ENCODE data around the gene COL25A1.
"Not testable (repeated sequence)": the region's sequence is repeated elsewhere in the genome, so short reads cannot be mapped to it uniquely, and the experiment has no call there.

The COL25A1 gene

DNA sequence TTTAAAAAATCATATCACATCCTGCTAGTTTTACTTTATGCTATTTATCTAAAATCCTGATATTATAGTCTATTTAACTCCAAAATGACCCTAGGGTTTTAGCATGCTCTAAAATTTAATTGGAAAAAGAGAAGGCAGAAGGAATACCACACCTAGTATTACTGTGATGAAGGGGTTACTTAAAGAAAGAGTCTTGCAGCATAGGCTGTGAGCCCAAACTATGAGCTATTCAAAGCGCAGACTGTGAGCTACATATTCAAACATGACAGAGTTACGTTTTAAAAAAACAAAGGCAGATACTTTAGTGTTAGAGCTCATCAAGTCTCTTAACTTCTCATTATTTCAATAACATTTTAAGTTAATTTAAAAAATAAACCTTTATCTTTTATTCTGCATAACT is 291.9 kb downstream of the COL25A1 start:
- DNase-seq (ENCODE audit: low spot score), result no peak

DNA sequence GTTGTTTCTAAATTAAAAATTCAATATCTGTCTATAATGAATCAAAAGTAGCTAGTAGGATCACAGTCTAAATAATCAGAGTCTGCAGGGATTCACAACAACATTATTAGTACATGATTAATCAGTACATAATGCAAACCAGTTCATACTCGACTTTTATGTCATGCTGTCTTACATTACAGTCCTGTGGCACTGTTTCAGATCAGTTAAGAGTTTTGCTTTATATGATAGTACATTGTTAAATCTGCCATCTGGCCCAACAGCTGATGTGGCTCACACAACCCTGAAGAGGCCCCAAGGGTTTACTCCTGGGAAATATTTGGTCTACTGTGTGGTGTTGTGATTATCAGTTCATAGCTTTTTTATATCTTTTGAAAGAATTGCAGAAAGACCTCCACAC is 292.5 kb downstream of the COL25A1 start:
- no peak for DNase-seq (ENCODE audit: low spot score)

DNA sequence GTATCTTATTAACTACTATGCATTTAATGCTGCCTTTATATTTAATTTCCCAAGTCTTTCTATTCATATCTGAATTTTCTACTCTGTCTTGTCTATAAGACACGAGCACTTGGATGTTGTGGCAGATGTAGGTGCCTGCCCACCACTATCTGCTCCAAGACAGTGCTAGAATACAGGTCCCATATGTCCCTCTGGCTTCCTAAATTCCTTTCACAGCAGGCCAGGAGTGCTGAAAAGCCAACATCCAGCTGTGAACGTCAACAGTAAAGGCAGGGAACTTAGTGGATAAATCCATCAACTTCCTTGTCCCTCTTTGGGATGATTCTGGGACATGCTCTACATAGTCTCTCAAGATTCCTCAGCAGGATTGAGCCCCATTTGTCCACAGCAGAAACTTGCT is 294.5 kb downstream of the COL25A1 start:
- DNase-seq (ENCODE audit: low spot score), result no peak

DNA sequence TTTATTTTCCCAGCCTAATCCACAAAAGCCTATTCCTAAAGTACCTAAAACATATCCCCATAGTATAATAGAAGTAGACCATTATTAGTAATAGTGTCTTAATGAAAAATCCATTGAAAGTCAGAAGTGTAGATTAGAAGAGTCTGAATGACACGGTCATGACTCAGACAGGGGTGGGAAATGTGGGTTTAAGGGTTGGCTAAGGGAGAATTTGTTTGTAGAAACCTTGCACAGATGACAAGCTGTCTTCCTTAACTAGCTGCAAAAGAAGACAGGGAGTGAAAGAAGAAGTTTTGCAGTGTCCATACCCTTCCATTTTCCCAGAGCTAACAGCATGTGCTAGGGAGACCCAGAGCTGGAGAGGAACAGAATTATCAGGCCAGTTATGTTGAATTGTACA is 296.9 kb downstream of the COL25A1 start:
- DNase-seq (ENCODE audit: low spot score), result no peak

DNA sequence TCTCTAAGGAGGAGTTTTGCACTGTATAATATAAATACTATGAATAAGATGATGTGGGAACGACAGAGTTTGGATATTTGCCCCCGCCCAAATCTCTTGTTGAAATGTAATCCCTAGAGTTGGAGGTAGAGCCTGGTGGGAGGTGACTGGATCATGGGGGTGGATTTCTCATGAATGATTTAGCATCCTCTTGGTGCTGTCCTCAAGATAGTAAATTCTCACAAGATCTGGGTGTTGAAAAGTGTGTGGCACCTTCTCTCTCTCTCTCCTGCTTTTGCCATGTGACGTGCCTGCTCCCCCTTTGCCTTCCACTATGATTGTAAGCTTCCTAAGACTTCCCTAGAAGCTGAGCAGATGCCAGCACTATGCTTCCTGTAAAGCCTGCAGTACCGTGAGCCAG is 298.0 kb downstream of the COL25A1 start:
- DNase-seq (ENCODE audit: low spot score), result no peak

DNA sequence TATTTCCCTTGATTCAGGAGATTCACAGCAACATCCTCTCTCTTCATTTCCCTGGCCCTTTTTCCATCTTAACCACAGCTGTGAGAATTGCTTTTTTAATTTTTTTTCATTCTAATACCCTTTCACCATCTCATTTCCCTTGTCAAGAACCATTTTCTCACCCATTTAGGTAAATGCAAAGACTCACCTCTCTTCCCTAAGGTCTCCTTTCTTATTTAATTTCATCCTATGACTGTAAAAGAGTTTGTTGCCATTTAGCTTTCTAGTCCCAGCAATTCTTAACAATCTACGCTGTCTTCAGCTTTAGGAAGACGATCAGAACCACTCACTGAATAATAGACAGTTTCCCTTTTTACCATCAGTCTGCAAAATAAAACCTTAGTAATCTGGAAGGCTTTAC is 298.5 kb downstream of the COL25A1 start:
- DNase-seq (ENCODE audit: low spot score), result no peak

DNA sequence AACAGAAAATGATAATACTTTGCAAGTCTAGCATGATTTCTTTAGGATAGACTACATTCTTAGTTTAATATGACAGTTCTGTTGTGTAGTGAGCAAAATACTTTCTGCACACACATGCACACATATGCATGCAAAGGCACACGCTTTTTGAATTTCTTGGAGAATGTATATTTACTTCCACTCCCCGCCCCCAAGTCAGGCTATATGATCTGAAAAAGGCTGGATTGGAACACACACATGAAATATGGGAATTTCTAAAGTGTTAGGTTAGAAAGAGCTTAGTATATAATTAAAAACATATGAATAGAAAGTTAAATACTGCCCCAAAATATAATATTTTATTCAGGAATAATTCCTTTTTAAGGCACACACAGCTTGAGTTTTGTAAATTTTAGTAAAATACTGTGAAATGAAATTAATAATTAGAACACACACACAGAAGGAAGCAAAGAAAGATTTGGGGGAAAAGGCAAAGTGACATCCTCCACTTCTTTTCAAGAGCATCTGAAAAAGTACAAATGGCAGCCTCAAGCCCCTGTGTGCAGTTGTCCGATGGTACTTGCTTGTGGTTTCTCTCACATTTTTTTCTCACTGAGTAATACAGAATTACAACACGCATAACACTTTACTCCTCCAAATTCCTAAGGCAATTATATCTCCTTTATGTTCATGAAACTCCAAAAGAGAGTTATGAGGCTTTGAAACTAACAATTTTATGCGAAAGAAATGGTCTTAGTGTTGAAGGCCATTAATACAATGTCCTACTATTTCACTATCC is 310.7 kb downstream of the COL25A1 start:
- DNase-seq (ENCODE audit: low spot score), result no peak

DNA sequence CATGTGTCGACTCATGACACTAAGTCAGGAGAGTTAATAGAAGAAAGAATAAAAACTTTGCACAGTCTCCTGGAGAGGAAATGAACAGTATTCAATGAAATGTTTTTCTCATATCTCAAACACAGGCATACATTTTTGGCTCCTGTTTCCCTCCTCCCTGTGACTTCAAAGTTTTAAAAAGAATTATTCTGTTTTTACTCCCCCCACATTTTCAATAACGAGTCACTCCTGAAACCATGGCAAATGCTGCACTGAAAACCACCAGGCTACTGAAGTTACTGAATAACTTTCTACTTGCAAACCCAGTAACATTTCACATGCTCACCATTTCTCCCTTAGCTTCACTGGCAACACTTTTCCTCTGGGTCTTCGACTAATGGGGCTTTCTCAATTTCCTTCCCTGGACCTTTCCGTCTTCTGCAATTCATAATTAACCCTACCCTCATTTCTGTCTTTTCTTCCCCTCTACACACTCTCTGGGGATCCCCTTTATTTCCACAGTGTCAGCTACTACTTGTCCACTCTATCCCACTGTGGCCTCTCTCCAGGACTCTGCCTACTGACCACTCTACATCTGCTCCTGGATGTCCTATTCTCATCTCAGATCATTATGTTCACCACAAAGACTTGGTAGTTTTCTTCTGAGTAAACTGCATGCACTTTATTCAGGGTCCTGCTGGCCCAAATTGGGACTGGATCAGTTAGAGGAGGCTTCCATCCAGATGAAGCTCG is 313.8 kb downstream of the COL25A1 start:
- DNase-seq (ENCODE audit: low spot score), result no peak

DNA sequence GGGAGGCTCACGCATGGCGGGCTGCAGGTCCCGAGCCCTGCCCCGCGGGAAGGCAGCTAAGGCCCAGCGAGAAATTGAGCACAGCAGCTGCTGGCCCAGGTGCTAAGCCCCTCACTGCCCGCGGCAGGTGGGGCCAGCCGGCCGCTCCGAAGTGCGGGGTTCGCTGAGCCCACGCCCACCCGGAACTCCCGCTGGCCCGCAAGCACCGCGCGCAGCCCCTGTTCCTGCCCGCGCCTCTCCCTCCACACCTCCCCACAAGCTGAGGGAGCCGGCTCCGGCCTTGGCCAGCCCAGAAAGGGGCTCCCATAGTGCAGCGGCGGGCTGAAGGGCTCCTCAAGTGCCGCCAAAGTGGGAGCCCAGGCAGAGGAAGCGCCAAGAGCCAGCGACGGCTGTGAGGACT is 318.0 kb downstream of the COL25A1 start:
- DNase-seq (ENCODE audit: low spot score), result not testable (repeated sequence)

DNA sequence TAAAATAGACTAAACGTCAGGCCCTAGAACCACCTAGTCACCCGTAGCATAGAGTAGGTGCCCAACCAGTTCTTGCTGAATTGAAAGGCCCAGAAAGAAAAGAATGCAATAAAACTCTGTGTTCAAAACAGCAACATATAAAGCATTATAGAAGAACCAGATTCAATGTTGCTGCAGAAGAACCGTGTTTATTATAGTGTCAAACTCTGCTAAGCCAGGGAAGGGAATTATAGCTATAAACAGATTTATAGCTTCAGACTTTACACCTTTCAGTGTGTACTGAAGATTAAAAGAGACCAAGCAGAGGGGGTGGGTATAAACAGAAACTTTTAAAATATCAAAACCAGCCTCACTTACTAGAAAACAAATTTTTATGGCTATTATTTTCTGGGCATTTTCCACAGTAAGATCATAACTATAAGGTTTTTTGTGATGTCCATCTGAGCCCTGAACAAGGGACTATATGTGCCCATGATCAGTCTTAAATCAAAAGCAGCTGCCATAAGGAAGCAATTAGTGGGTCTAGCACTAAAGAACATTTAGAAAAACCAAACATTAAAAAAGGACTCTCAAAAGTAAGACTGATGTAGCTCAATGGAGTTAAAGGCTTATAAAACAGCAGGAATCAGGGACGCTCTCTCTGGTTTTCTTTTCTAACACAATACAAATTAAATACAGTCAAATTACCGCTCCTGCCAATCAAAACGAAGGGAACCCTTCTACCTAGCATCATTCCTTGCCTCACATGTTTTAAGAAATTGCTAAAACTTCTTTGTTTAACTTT is 319.9 kb downstream of the COL25A1 start:
- no peak for DNase-seq (ENCODE audit: low spot score)

DNA sequence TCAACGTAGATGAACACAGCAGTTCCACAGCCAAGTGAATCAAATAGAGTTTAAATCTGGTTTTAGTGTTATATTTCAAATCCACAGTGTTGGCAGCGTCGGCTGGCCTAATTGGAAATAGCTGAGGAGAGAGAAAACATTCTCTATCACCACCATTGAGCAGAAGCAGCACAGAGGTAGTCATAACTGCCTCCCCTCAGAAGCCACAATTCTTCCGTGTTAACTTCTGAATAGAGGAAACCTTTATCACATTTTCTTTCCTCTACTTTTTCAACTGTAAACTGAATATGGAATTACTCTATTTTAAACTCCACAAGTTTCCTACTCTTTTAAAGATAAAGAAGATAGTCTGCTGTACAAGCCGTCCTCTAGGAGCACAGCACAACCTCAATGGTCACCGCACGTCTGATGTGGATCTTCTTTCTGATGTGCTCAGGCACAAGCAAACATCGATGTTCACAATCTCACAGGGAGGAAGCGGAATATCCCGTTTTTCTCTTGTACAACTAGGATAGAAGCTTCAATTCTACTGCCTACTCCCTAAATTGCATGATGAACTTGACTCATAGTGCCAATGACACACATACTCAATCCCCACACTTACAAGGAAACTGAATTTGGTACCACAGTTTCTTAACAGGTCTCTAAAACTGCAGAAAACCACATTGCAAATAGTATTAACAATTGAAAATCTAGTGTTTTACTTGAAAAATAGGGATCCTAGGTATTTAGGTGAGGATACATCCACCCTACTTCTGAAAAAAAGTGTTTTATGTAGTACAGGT is 321.8 kb downstream of the COL25A1 start:
- DNase-seq (ENCODE audit: low spot score), result no peak

DNA sequence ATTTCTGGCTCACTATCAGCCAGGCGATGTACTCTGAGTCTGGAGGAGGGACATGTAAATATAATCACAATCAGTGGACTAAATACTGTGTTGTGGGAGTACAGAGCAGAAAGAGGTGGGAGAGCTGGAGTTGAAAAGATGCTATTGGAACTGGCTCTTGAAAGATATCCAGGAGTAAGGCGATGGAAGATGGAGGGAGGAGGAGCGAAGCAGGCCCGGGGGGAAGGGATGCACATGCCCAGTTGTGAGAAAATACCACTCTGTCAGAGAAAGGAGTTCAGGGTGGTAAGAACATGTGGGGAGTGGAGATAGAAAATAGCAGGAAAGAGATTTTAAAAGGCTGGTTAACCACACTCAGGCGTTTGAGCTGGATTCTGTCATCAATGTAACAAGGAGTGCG is 322.7 kb downstream of the COL25A1 start:
- no peak for DNase-seq (ENCODE audit: low spot score)

DNA sequence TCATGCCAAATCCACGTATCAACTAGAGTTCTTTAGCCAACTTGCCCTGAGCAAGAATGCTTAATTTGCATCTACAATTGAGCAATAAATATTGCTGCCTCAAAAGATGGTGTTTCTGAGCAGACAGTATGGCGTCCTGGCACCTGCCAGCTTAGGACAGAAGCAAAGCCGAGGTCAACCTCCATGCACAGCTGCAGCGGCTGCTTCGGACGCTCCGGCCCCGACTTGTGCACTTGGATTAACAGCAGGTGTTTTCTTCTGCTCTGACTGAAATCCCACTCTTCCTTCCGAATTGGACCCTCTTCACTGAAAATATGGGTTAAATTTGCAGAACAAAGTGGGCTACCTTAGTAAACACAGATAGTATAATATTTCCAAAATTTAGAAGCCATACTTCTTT is 324.4 kb downstream of the COL25A1 start:
- no peak for DNase-seq (ENCODE audit: low spot score)

DNA sequence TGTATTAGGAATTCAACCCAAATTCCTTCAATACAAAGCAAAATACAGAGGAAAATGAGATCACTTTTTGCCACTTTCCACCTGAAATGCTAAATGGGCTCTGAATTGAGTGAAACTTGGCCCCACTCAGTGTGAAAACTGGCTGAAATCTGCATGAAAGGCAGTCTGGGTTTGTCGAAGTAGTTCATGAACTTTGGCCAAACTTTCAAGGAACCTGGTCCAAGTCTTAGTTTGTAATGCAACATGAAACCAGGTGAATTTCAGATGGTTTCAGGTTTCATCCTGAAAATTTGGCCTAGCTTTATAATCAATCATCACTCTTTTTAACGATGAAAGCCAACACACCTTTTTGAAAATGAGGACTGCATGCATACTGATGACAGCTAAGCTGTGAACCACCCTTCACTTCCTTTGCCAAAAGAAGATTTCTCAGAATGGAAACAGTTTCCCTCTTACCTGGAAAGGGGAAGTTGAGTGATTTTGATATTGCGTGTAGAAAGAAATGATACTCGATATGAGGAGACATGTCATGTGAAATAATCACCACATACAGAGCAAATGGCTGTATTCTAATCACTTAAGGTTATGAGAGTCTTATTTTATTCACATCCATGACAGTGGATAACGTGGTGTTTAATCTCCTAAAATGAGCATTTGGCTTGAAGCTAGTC is 329.7 kb downstream of the COL25A1 start:
- peak; percentile 8 for DNase-seq (ENCODE audit: low spot score)

DNA sequence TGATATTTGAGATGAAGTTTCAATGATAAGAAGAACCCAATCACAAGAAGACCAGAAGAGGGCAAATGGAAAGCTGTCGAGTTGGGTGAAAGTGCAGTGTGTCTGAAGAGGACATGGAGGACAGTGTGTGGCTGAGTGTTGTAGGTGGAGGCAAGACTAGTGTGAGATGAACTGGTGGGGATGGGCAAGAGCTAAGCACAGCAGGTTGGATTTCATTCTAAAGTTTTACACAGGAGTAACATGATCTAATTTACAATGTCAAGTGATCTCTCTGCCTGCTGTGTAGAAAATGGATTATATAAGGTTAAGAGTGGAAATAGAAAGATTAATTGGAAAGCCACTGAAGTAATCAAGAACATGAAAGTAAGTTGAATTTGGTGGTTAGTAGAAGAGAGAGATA is 331.0 kb downstream of the COL25A1 start:
- DNase-seq (ENCODE audit: low spot score), result no peak

DNA sequence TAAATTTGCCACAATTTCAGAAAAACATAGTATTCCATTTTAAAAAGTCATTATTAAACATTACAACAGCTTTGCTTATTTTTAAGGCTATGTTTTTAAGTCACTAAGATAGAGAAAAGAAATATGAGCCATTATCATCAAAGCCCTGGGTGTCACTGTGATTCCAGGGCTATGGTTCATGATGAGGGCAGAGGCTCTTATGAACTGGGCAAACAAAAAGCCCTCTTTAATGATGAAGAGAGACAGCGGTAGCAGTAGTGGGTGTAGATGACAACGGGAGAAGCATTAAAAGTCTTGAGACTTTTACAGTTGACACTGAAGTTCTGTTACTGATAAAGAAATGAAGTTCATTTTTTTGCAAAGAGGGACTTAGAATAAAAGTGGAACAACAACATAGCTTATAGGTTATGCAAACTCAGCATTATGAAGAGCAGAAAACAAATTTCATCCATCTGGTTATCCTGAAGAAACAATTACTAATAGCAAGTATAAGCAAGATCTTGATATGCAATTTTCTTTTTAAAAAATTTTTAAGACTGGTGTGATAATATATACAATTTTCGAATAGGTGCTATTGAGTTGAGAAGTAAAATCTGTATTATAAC is 336.9 kb downstream of the COL25A1 start:
- DNase-seq (ENCODE audit: low spot score), result no peak

DNA sequence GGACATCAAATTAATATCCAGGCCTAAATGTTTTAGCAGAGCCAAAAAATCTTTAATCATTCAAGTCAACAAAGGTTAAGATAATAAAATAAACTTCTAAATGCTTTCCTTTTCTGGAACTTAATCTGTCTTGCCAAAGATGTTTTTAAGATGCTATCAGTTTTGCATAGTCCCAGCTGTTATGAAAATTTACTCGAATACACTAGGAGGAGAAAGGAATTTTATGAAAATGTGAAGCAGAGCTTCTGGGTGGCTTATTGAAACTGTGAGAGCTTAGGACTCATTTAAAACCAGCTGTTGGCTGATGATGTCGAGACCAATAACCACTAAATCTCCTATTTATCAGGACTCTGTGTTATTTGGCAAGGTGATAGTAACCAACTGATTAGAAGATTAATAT is 337.4 kb downstream of the COL25A1 start:
- DNase-seq (ENCODE audit: low spot score), result no peak

DNA sequence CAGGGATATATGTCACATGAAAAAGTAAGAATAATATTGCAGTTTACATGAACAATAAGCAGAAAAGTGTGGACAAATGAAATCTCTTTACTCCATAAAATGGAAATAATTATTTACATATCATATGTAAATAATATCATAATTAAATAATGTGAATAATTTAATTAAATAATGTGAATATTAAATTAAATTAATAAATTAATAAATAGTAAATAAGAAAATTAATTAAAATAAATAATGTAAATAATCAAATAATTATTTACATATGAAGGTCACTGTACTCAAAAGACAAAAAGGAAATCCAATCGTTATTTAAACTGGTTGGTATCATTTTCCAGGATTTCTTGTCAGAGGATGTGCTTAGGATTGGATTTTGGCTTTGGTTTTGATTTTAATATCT is 338.5 kb downstream of the COL25A1 start:
- no peak for DNase-seq (ENCODE audit: low spot score)

DNA sequence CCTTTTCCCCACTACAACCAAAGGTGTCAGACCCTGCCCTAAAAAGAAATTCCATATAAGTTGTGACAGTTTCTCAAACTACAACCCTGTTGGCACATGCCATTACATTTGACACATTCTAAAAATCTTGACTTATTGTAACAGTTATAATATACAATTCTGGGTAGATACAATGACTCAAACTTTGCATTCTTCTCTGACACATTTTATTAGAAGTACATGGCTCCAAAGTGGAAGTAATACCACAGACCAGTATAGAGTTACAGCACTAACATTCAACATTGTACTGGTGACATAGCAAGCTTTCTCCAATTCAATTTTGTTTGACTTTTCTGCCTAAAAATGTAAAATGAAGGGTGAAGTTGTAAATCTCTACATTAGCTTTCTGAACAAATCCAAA is 343.0 kb downstream of the COL25A1 start:
- no peak for DNase-seq (ENCODE audit: low spot score)

DNA sequence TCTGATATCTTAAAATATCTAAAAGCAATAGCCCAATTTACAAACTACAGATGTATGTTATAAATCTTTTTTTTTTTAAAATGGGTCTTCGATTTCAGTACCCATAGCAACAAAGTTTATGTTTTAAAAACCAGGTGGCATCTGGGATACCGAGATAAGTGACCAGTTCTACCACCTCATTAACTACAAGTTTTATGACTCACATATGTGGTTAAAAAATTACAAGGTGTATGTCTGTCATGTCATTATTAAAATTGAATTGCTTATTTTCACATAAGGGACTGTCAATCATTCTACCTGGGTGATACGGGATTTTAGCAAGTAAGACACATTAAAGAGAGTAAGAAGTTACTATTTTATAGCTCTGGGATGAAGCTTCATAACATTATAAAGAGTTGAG is 347.6 kb downstream of the COL25A1 start:
- DNase-seq (ENCODE audit: low spot score), result no peak

DNA sequence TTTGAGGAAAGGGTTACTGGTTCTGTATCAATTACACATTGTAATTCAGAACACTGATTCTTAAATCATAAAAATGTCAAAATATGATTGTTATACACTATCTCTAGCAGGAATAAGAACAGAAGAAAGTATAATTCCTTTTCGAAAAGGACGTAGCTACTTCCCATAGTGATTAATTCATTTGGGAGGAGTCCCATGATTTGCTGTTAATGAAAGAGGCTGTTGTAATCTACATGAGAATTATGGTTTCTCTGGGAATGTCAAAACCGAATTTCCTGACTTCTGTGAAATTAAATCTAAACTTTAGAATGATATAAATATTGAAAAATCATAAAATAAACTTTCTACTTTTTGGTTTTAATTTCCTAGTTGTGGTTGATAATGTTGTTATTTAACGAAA is 348.5 kb downstream of the COL25A1 start:
- no peak for DNase-seq (ENCODE audit: low spot score)
